ENCODE data around the gene UBA7. TPM values are rescaled to one million over a fixed set of nuclear protein-coding genes. Genes with fewer than 3 reads are reported as not detected.

Gene UBA7
- total RNA-seq (100 to 1,000 TPM in 1 of 2 donors, 10 to 100 TPM in 1; 79.4 to 112 TPM), polyA plus RNA-seq (10 to 100 TPM; 53.0 to 72.4 TPM)
- long read RNA-seq, donor 1, partial matches to known transcripts, result 26 of 34 reads
- long read RNA-seq, donor 1, other reads (novel, unspliced or antisense), result 0 of 34 reads
- long read RNA-seq, donor 2, partial matches to known transcripts, result 18 of 24 reads
- long read RNA-seq, donor 2, other reads (novel, unspliced or antisense), result 0 of 24 reads
- long read RNA-seq, donor 3, partial matches to known transcripts, result 14 of 16 reads
- long read RNA-seq, donor 3, other reads (novel, unspliced or antisense), result 0 of 16 reads
- long read RNA-seq, donor 4, partial matches to known transcripts, result 57 of 61 reads
- long read RNA-seq, donor 4, other reads (novel, unspliced or antisense), result 0 of 61 reads
- long read RNA-seq, donor 5, transcript UBA7-211 (2 exons, 608 nt), result major isoform, 7 of 11 reads
- long read RNA-seq, donor 5, partial matches to known transcripts, result 0 of 11 reads
- long read RNA-seq, donor 5, other reads (novel, unspliced or antisense), result 0 of 11 reads

- Histone ChIP-seq H3K36me3 (ENCODE audit: control insufficient read depth in 4 of 4, insufficient read depth in 4 of 4, low read length in 4 of 4) (peaks cover 0 to 28% (median 25%) of the 10 kb centered on the region in 4 donors), H3K9ac (ENCODE audit: insufficient read depth in 1 of 2, low read length in 2 of 2) (peak within 1 kb of the TSS; percentile 39 to 86), H3K4me1 (ENCODE audit: control insufficient read depth in 5 of 5, insufficient read depth in 5 of 5, low read length in 5 of 5) (peaks cover 0 to 30% (median 17%) of the 10 kb centered on the region in 5 donors), H3K27ac (ENCODE audit: low read depth in 1 of 2, low read length in 1 of 2) (peak within 1 kb of the TSS; percentile 39 to 96), H3K27me3 (ENCODE audit: control insufficient read depth in 3 of 3, insufficient read depth in 3 of 3, low read length in 2 of 3) (no peaks in the 10 kb centered on the region), H3K9me3 (ENCODE audit: control insufficient read depth in 4 of 4, insufficient read depth in 3 of 4, low read length in 3 of 4) (no peaks in the 10 kb centered on the region), H3K4me3 (peak within 1 kb of the TSS; percentile 58)
- TF ChIP-seq, protein P1, sequence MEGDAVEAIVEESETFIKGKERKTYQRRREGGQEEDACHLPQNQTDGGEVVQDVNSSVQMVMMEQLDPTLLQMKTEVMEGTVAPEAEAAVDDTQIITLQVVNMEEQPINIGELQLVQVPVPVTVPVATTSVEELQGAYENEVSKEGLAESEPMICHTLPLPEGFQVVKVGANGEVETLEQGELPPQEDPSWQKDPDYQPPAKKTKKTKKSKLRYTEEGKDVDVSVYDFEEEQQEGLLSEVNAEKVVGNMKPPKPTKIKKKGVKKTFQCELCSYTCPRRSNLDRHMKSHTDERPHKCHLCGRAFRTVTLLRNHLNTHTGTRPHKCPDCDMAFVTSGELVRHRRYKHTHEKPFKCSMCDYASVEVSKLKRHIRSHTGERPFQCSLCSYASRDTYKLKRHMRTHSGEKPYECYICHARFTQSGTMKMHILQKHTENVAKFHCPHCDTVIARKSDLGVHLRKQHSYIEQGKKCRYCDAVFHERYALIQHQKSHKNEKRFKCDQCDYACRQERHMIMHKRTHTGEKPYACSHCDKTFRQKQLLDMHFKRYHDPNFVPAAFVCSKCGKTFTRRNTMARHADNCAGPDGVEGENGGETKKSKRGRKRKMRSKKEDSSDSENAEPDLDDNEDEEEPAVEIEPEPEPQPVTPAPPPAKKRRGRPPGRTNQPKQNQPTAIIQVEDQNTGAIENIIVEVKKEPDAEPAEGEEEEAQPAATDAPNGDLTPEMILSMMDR (IDR thresholded peaks at IDR 0.05; ENCODE audit: control extremely low read depth, extremely low read depth), result no peak
- WGBS, 2 donors, result 8 to 10% methylated on average over 9 of the region's 9 CpGs
- peak; percentile 89 for ATAC-seq (ENCODE audit: insufficient read depth, low FRiP score)
- DNase-seq, result peak; percentile 78 to 95 (median 89)
Measured at GRCh38 chr3:49813497-49814174, at the start of gene UBA7. Gene UBA7 (minus strand): TSS chr3:49813953. CDS start chr3:49813787, 166 bp downstream.

GRCh38 chr3:49859576-49860305 is 46.0 kb upstream of the UBA7 start:
- no peaks in the 10 kb centered on the region for H3K9me3 ChIP-seq (ENCODE audit: control insufficient read depth in 4 of 4, insufficient read depth in 3 of 4, low read length in 3 of 4)
- H3K36me3 ChIP-seq (ENCODE audit: control insufficient read depth in 4 of 4, insufficient read depth in 4 of 4, low read length in 4 of 4), result no peaks in the 10 kb centered on the region
- H3K27ac ChIP-seq (ENCODE audit: low read depth in 1 of 2, low read length in 1 of 2), result no peak overlapping the region
- no peak overlapping the region for H3K9ac ChIP-seq (ENCODE audit: insufficient read depth in 1 of 2, low read length in 2 of 2)
- TF ChIP-seq, protein P1 (IDR thresholded peaks at IDR 0.05; ENCODE audit: control extremely low read depth, extremely low read depth), result no peak
- no peak for DNase-seq
- H3K4me1 ChIP-seq (ENCODE audit: control insufficient read depth in 5 of 5, insufficient read depth in 5 of 5, low read length in 5 of 5), result peaks cover 2 to 9% (median 7%) of the 10 kb centered on the region in 5 donors
- peaks cover 0 to 5% (median 4%) of the 10 kb centered on the region in 3 donors for H3K27me3 ChIP-seq (ENCODE audit: control insufficient read depth in 3 of 3, insufficient read depth in 3 of 3, low read length in 2 of 3)
- 84 to 91% methylated on average over 12 of the region's 12 CpGs for WGBS, 2 donors
- no peak for ATAC-seq (ENCODE audit: insufficient read depth, low FRiP score)
- H3K4me3 ChIP-seq, result no peak overlapping the region

DNA sequence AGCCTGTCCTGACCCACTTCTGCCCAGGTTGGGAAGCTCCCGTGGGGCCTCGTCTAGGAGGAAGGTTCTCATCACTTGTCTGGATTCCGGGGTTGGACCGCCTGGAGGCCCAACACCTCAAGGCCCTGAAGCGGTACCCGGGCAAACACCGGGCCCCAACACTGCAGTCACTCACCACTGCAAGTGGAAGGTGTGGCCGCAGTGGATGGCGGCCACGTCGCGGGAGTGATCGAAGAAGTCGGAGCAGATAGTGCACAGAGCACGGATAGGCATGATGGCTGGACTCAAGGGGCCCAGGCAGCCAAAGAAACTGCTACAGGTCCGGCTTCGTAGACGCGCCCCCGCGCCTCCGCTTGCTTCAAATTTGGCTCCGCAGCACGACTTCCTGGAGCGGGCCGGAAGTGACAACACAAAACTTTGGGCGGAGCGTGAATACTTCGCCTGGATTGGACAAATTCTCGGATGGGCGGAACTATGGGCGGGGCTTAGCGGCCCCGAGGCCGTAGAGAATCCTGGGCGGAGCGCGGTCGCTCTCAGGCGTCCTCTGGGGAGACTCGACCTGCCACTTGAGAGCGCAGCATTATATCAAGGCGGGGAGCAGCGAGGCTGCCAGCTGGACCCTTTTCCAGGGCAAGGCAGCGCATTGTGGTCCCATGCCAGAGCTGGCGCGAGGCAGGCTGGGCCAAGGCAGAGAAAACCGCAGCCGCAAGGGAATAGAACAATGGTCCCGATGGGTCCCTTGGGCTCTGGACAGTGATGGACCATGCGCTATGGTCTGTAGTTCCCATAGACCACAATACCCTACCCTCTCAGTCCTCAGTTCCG is 42.6 kb upstream of the UBA7 start, which contains the start of gene TRAIP:
Gene TRAIP, minus strand, starts transcription at position 384 of the 825 bp plus-strand sequence. Its CDS starts 111 bp downstream, at position 273.
- Histone ChIP-seq H3K4me1 (ENCODE audit: control insufficient read depth in 5 of 5, insufficient read depth in 5 of 5, low read length in 5 of 5) (peaks cover 2 to 9% (median 7%) of the 10 kb centered on the region in 5 donors), H3K27me3 (ENCODE audit: control insufficient read depth in 3 of 3, insufficient read depth in 3 of 3, low read length in 2 of 3) (no peaks in the 10 kb centered on the region), H3K9ac (ENCODE audit: insufficient read depth in 1 of 2, low read length in 2 of 2) (peak within 1 kb of the TSS; percentile 16 to 57), H3K9me3 (ENCODE audit: control insufficient read depth in 4 of 4, insufficient read depth in 3 of 4, low read length in 3 of 4) (no peaks in the 10 kb centered on the region), H3K36me3 (ENCODE audit: control insufficient read depth in 4 of 4, insufficient read depth in 4 of 4, low read length in 4 of 4) (no peaks in the 10 kb centered on the region), H3K4me3 (peak within 1 kb of the TSS; percentile 66), H3K27ac (ENCODE audit: low read depth in 1 of 2, low read length in 1 of 2) (peak within 1 kb of the TSS; percentile 82 to 92)
- 3 to 4% methylated on average over 52 of the region's 52 CpGs for WGBS, 2 donors
- DNase-seq, result peak; percentile 97 to 98 (median 97)
- peak; percentile 98 for ATAC-seq (ENCODE audit: insufficient read depth, low FRiP score)
- TF ChIP-seq, protein P1 (IDR thresholded peaks at IDR 0.05; ENCODE audit: control extremely low read depth, extremely low read depth), result no peak

All from lung (tissue), 16 donors.